Prostate gland (tissue), 2 donors: ENCODE measurements around the gene ANKS3.

ENCODE experiments used
- CTCF ChIP-seq, 4 experiments: fragments of 200-600 bp in 2 of 4; fragments of 450-650 bp in 2 of 4; sonication (generic) in 2 of 4; IDR thresholded peaks; 1 replicate in 3 of 4; 2 replicates in 1 of 4; pipeline ENCODE4 v1.5.1; 2016 to 2019; ENCODE audit warnings: antibody characterized with exemption in 4 of 4, mild to moderate bottlenecking in 2 of 4, moderate library complexity in 2 of 4
- POLR2A ChIP-seq: fragments of 450-650 bp; IDR thresholded peaks from one replicate; pipeline ENCODE4 v1.6.1; 2016; ENCODE audit warnings: antibody characterized with exemption, mild to moderate bottlenecking
- POLR2AphosphoS5 ChIP-seq: sonication (generic); formaldehyde crosslinking; IDR thresholded peaks from one replicate; pipeline ENCODE4 v1.6.1; 2017; ENCODE audit warnings: antibody characterized with exemption

- TF ChIP-seq CTCF (IDR thresholded peaks at IDR 0.05) (no peak), POLR2AphosphoS5 (no peak), POLR2A (no peak)
These were observed 44.0 kb downstream of the ANKS3 start for GRCh38 chr16:4689864-4690704.
